ENCODE results near the gene GNAI2. TPM values are rescaled to one million over a fixed set of nuclear protein-coding genes. Genes with fewer than 3 reads are reported as not detected.

GNAI2 gene
- total RNA-seq, 1 donor from 2014 or later, result 118 TPM

DNA sequence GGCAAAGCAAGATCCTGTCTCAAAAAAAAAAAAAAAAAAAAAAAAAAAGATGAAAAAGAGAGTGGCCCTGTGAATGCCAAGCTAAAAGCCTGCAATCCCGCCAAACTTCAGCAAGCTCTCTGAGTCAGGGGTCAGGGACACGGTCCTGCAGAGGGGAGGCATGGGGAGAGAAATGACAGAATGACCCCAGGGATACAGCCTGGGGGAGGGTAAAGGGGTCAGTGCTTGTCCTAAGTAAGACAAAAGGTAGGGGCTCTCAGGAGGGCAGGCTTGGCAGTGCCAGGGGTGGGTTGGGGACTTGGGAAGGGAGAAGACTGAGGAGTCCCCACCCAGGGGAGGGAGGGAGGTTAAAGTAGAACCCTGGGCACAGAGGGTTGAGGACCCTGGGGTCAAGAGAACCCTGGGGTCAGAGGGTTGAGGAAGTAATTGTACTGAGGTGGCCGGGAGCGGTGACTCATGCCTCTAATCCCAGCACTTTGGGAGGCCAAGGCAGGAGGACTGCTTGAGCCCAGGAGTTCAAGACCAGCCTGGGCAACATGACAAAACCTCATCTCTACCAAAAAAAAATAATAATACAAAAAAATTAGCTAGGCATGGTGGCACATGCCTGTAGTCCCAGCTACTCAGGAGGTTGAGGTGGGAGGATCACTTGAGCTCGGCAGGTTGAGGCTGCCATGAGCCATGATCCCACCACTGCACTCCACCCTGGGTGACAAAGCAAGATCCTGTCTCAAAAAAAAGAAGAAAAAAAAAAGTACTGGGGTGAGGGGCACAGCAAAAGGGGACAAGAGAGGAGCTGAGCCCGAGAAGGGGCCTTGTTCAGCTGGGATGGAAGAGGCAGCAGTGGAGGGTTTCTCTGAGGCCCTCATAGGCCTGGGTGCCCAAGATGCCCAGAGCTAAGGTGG is 27.7 kb downstream of the GNAI2 start:
- Histone ChIP-seq H3K27me3 (ENCODE audit: low read depth) (no peaks in the 10 kb centered on the region), H3K4me3 (peak overlapping the region; percentile 23), H3K4me1 (peaks cover 81% of the 10 kb centered on the region), H3K27ac (replicated peaks) (peak overlapping the region; percentile 99), H3K36me3 (no peaks in the 10 kb centered on the region), H3K9me3 (replicated peaks) (no peaks in the 10 kb centered on the region)
- no peak for DNase-seq
- TF ChIP-seq, protein P1, sequence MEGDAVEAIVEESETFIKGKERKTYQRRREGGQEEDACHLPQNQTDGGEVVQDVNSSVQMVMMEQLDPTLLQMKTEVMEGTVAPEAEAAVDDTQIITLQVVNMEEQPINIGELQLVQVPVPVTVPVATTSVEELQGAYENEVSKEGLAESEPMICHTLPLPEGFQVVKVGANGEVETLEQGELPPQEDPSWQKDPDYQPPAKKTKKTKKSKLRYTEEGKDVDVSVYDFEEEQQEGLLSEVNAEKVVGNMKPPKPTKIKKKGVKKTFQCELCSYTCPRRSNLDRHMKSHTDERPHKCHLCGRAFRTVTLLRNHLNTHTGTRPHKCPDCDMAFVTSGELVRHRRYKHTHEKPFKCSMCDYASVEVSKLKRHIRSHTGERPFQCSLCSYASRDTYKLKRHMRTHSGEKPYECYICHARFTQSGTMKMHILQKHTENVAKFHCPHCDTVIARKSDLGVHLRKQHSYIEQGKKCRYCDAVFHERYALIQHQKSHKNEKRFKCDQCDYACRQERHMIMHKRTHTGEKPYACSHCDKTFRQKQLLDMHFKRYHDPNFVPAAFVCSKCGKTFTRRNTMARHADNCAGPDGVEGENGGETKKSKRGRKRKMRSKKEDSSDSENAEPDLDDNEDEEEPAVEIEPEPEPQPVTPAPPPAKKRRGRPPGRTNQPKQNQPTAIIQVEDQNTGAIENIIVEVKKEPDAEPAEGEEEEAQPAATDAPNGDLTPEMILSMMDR (IDR thresholded peaks at IDR 0.05; ENCODE audit: borderline replicate concordance), result no peak
- intact Hi-C loops (cut with micrococcal nuclease), result no loop called here

DNA sequence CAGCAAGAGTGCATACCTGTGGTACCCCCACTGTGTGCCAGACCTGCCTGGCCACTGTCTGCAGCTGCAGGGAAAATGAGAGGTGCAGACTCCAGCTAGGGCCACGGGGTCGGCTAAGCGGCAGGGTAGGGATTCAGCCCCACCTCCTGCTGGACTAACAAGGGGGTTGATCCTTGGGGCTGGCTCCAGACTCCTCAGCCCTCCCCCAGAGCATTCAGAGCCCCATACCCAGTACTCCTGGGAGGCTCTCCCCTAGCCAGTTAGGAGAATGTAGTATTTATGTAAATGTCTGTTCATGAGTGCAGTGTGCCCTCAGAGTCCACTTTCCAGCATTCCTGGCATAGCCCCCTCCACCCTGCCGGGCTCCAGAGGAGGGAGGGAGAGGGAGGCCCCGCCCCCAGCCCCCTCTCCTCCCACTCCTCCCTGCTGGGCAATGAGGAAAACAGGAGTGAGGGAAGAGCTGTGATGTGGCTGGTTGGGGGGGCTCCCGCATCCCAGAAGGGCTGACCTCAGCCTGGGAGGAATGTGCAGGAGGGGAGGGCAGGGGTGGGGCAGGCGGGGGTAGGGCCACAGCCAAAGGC is 28.5 kb downstream of the GNAI2 start:
- peak overlapping the region; percentile 99 for H3K27ac ChIP-seq (replicated peaks)
- H3K9me3 ChIP-seq (replicated peaks), result no peaks in the 10 kb centered on the region
- intact Hi-C loops (cut with micrococcal nuclease), result no loop called here
- H3K36me3 ChIP-seq, result no peaks in the 10 kb centered on the region
- H3K27me3 ChIP-seq (ENCODE audit: low read depth), result no peaks in the 10 kb centered on the region
- DNase-seq, result peak; percentile 78
- TF ChIP-seq, protein P1 (IDR thresholded peaks at IDR 0.05; ENCODE audit: borderline replicate concordance), result no peak
- peaks cover 81% of the 10 kb centered on the region for H3K4me1 ChIP-seq
- peak overlapping the region; percentile 23 for H3K4me3 ChIP-seq

DNA sequence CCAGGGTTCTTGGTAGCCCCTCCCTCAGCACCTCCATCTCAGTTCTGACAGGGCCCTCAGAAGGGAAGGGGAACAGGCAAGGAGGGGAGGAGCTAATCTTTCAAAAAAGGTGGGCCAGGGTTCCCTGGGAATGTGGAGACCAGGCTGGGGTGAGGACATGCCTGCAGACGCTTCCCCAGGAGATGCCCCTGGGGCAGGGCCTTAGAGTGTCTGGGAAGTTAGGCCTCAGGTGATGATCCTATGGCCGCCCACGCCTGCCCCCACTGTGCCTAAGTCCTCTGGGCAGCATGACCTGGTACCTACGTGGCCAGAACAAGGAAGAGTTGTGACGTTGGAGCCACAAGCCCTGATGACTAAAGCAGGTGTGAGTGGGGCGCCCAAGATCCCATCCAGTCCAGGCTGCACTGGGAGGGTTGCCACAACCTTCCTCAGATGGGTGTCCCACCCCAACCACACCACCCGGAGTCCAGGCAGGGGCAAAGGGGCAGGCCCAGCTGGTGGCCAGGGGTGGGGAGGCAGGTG is 29.0 kb downstream of the GNAI2 start:
- H3K36me3 ChIP-seq, result no peaks in the 10 kb centered on the region
- intact Hi-C loops (cut with micrococcal nuclease), result no loop called here

DNA sequence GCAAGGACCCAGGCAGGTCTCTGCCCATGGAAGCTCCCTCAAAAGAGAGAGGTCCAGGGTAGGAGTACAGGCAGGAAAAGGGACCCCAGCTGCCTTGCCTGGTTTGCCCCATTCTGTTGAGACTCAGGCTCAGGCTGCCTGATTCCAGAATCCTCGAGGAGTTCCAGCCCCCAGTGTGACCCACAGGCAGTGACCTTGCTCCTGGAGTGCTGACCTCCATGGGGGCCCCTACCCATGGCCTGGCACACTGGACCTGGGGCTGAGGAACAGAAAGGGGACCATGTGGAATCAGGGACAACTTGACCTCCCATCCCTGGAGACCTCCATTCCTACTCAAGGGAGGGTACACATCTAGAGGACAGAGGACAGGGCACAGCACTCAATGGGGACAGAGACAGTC is 29.6 kb downstream of the GNAI2 start:
- Histone ChIP-seq H3K36me3 (no peaks in the 10 kb centered on the region), H3K27me3 (ENCODE audit: low read depth) (no peaks in the 10 kb centered on the region), H3K9me3 (replicated peaks) (no peaks in the 10 kb centered on the region), H3K4me1 (peaks cover 77% of the 10 kb centered on the region), H3K27ac (replicated peaks) (peak overlapping the region; percentile 99), H3K4me3 (no peak overlapping the region)
- TF ChIP-seq, protein P1 (IDR thresholded peaks at IDR 0.05; ENCODE audit: borderline replicate concordance), result no peak
- DNase-seq, result no peak
- intact Hi-C loops (cut with micrococcal nuclease), result no loop called here

More for the DNA sequence above, 29.0 kb downstream of the GNAI2 start:
- no peaks in the 10 kb centered on the region for H3K9me3 ChIP-seq (replicated peaks)
- DNase-seq, result no peak
- no peaks in the 10 kb centered on the region for H3K27me3 ChIP-seq (ENCODE audit: low read depth)
- TF ChIP-seq, protein P1 (IDR thresholded peaks at IDR 0.05; ENCODE audit: borderline replicate concordance), result no peak
- peak overlapping the region; percentile 33 for H3K4me3 ChIP-seq
- peak overlapping the region; percentile 99 for H3K27ac ChIP-seq (replicated peaks)
- peaks cover 82% of the 10 kb centered on the region for H3K4me1 ChIP-seq

DNA sequence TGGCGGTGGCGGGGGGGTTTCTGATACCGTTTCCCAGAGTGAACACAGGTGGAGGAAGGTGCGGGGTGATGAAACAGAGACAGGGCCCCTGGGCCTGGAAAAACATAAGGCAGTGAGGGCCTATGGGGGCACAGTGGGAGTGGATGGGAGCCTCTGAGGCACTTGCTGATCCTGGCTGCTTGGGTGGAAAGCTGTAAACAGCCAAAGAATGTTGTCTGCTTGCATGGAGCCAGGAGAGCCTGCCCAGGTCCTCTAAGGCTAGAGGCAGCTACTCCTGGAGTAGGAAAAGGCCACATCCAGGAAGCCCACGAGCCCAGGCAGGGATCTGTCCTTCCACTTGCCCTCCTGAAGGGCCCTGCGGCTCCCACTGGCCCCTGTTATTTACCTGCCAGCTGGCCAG is 30.0 kb downstream of the GNAI2 start:
- peak overlapping the region; percentile 70 for H3K4me3 ChIP-seq
- TF ChIP-seq, protein P1 (IDR thresholded peaks at IDR 0.05; ENCODE audit: borderline replicate concordance), result no peak
- no peaks in the 10 kb centered on the region for H3K9me3 ChIP-seq (replicated peaks)
- intact Hi-C loops (cut with micrococcal nuclease), result no loop called here
- no peaks in the 10 kb centered on the region for H3K36me3 ChIP-seq
- no peak for DNase-seq
- peaks cover 72% of the 10 kb centered on the region for H3K4me1 ChIP-seq
- no peaks in the 10 kb centered on the region for H3K27me3 ChIP-seq (ENCODE audit: low read depth)
- H3K27ac ChIP-seq (replicated peaks), result peak overlapping the region; percentile 99

Data from left ventricle myocardium inferior (tissue), 1 donor.